RWPE2 (cell line): ENCODE measurements around the gene PSTPIP1.

Experiments used
- ATAC-seq: fragments of 200-7000 bp; cut with Tn5 transposase; 3 replicates; pipeline ENCODE4 v1.9.1; 2021; ENCODE audit warnings: low read depth
- DNase-seq: peaks from one replicate; pipeline ENCODE4 v3.0.0-alpha.2; 2020; ENCODE audit warnings: low spot score
- H3K27ac ChIP-seq: fragments of 450-650 bp; 2 replicates; pipeline ENCODE4 v1.5.1; 2017; ENCODE audit warnings: mild to moderate bottlenecking; ENCODE audit not compliant: poor library complexity, severe bottlenecking
- H3K27me3 ChIP-seq: fragments of 250-450 bp; sonication (Bioruptor Pico); 2 replicates; pipeline ENCODE4 v1.5.1; 2021; ENCODE audit warnings: mild to moderate bottlenecking, moderate library complexity; ENCODE audit not compliant: insufficient read depth, poor library complexity, severe bottlenecking
- H3K36me3 ChIP-seq: fragments of 250-450 bp; sonication (Bioruptor Pico); 2 replicates; pipeline ENCODE4 v1.5.1; 2020; ENCODE audit warnings: low read depth, mild to moderate bottlenecking, moderate library complexity
- H3K4me1 ChIP-seq: fragments of 250-450 bp; sonication (Bioruptor Pico); 2 replicates; pipeline ENCODE4 v1.5.1; 2021; ENCODE audit warnings: mild to moderate bottlenecking, moderate library complexity; ENCODE audit not compliant: insufficient read depth, poor library complexity, severe bottlenecking
- H3K4me3 ChIP-seq: fragments of 250-450 bp; sonication (Bioruptor Pico); 2 replicates; pipeline ENCODE4 v1.5.1; 2021; ENCODE audit warnings: mild to moderate bottlenecking, moderate library complexity; ENCODE audit not compliant: severe bottlenecking
- H3K9me3 ChIP-seq: fragments of 250-450 bp; sonication (Bioruptor Pico); 2 replicates; pipeline ENCODE4 v1.5.1; 2021; ENCODE audit warnings: mild to moderate bottlenecking, moderate library complexity; ENCODE audit not compliant: severe bottlenecking
- TF ChIP-seq, protein P1 (sequence below): fragments of 450-650 bp; IDR thresholded peaks from one replicate; pipeline ENCODE4 v1.5.1; 2017; ENCODE audit warnings: mild to moderate bottlenecking, moderate library complexity; ENCODE audit not compliant: poor library complexity, severe bottlenecking

PSTPIP1 gene

DNA sequence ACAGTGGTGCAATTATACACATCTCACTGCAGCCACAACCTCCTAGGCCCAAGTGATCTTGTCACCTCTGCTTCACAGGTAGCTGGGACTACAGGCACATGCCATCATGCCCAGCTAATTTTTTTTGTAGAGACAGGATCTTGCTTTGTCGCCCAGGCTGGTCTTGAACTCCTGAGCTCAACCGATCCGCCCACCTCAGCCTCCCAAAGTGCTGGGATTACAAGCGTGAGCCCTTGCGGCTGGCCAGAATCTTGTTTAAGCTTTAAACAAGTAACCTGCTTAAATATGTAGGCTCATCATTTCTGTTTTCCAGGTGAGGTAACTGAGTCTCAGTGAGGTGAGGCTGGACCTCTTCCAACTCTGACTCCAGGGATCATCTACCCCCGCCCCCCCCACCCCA, 7.7 kb upstream of the PSTPIP1 start:
- DNase-seq (peak; percentile 41), ATAC-seq (no peak)
- Histone ChIP-seq H3K9me3 (no peaks in the 10 kb centered on the region), H3K27me3 (no peaks in the 10 kb centered on the region), H3K36me3 (no peaks in the 10 kb centered on the region), H3K27ac (no peak overlapping the region), H3K4me1 (no peaks in the 10 kb centered on the region), H3K4me3 (no peak overlapping the region)
- TF ChIP-seq, protein P1, sequence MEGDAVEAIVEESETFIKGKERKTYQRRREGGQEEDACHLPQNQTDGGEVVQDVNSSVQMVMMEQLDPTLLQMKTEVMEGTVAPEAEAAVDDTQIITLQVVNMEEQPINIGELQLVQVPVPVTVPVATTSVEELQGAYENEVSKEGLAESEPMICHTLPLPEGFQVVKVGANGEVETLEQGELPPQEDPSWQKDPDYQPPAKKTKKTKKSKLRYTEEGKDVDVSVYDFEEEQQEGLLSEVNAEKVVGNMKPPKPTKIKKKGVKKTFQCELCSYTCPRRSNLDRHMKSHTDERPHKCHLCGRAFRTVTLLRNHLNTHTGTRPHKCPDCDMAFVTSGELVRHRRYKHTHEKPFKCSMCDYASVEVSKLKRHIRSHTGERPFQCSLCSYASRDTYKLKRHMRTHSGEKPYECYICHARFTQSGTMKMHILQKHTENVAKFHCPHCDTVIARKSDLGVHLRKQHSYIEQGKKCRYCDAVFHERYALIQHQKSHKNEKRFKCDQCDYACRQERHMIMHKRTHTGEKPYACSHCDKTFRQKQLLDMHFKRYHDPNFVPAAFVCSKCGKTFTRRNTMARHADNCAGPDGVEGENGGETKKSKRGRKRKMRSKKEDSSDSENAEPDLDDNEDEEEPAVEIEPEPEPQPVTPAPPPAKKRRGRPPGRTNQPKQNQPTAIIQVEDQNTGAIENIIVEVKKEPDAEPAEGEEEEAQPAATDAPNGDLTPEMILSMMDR, result no peak

DNA sequence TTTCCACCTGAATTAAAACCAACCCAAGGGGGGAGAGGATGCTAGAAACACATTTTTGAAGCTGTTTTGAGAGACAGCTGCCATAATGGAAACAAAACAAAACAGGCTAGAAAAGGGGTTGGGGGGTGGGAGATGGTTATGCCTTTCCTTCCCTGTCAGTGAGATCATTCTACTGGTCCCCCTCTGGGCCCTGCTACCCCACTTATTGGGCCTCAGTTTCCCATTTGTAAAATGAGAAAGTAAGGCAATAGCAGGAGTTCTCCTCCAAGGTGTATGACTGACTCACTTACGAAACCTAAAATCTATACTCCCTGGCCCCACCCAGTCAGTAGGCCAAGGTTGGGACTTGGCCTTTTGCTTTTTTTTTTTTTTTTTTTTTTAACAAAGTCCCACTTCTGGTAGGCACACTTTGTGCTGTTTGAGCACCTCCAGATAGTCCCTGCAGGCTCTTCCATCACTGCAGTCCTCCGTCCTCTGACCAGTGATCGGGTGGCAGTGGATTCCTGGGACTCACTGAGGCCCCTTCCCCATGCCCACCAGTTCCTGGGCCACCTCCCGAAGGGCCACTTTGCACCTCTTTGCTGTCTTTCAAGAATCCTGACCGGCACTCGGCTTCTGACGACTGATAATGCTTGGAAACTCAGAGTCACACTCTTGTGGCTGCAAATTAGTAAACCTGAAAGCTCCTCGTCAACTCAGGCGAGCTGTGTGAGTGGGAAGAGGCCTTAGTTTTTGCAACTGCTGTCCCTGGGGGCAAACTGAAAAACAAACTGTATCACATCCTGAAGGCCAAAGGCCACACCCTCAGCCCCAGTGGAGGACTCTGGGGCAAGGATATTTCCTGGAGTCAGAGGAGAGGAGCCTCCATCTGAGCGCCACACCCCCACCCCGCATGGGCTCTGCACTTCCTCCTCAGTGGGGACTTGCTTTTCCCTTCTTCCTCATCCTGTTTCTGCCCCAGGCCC, 6.7 kb upstream of the PSTPIP1 start:
- Histone ChIP-seq H3K9me3 (no peaks in the 10 kb centered on the region), H3K4me1 (no peaks in the 10 kb centered on the region), H3K27me3 (no peaks in the 10 kb centered on the region), H3K27ac (no peak overlapping the region), H3K4me3 (no peak overlapping the region), H3K36me3 (no peaks in the 10 kb centered on the region)
- TF ChIP-seq, protein P1, result no peak
- ATAC-seq (no peak), DNase-seq (peak; percentile 43)

DNA sequence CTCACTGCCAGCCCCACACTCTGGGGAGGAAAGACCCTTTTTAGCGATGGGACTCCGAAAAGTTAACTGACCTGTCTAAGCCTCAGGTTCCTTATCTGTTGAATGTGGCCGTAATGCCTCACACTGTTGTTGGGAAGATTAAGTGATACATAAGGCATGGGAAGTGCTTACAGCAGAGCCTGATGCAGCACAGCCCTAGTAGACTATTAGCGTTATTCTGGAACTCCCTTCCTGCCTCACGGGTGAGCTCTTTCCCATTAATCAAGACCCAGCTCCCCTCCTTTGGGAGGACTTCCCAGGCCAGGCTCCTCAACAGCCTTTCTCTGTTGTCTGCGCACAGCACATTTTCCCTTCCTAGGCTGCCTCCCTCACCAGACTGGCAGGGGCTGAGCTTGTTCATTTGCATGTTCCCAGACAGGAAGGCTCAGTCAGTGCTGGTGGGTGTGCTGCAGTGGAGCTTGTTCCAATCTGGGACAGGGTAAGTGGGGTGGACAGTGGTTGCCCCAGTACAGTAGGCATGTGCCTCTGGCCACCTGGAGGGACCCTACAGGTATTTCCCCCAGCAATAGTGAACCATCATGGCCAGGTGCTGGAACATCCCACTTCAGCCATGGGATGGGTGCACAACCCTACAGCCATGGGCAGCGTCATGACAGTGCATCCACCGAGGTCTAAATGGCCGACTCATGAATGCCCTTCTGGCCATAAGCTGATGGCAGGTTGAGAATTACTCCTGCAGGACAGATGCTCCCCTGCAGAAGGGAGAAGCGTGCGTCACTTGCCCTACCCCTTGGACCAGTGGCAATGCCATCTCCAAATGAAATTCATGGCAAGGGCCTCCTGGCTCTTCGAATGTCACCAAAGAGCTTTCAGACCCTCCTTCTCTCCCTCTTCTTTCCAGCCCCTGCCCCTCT, 5.8 kb upstream of the PSTPIP1 start:
- TF ChIP-seq, protein P1, result no peak
- Histone ChIP-seq H3K27ac (no peak overlapping the region), H3K36me3 (no peaks in the 10 kb centered on the region), H3K4me1 (peaks cover 5% of the 10 kb centered on the region), H3K9me3 (no peaks in the 10 kb centered on the region), H3K27me3 (no peaks in the 10 kb centered on the region), H3K4me3 (no peak overlapping the region)
- no peak for ATAC-seq
- DNase-seq, result peak; percentile 41

DNA sequence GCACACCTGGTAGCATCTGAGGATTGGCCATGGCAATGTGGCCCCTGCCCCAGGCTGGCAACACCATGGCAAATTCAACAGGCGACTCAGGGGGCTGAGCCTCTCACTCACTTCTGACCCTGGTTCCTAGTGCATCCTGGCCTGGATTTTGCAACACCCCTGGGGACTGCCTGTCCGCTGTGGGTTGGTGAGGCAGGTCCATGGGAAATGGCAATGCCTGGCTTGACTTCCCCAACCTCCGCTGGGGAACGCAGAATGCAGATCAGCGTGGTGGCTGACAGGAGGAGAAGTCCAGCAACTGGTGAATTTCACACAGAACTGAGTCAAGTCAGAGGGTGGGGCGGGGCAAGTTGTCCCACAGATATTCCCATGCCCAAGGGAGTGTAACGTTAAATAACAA, 3.9 kb upstream of the PSTPIP1 start:
- Histone ChIP-seq H3K4me3 (no peak overlapping the region), H3K27ac (no peak overlapping the region), H3K27me3 (no peaks in the 10 kb centered on the region), H3K9me3 (no peaks in the 10 kb centered on the region), H3K36me3 (no peaks in the 10 kb centered on the region), H3K4me1 (peaks cover 15% of the 10 kb centered on the region)
- DNase-seq (peak; percentile 62), ATAC-seq (no peak)
- TF ChIP-seq, protein P1, result no peak
